Measurements from ENCODE around the gene CXCL16.

- TF ChIP-seq CTCF (IDR thresholded peaks at IDR 0.05) (no peak), SMC3 (IDR thresholded peaks at IDR 0.05) (no peak), SREBF2 (IDR thresholded peaks at IDR 0.05) (no peak), ZFP36 (IDR thresholded peaks at IDR 0.05; ENCODE audit: borderline replicate concordance, partially characterized antibody) (no peak), NFE2L2 (conservative IDR thresholded peaks at IDR 0.05; ENCODE audit: low read length) (no peak), RARB (CRISPR knock-in tag; IDR thresholded peaks at IDR 0.05) (no peak), RFX5 (IDR thresholded peaks at IDR 0.05) (no peak), POLR2A (IDR thresholded peaks at IDR 0.05; ENCODE audit: low read length) (no peak), USF2 (IDR thresholded peaks at IDR 0.05) (no peak), PBX3 (IDR thresholded peaks at IDR 0.05) (no peak)
These were observed 3.7 kb downstream of the CXCL16 start for GRCh38 chr17:4735876-4736651.
